Neural crest cell (in vitro differentiated cells): Measurements from ENCODE around the gene JTB. TPM values are rescaled to one million over a fixed set of nuclear protein-coding genes. Genes with fewer than 3 reads are reported as not detected.

ENCODE experiments used
- DNase-seq: peaks from one replicate; pipeline ENCODE4 v3.0.0; 2021; ENCODE audit warnings: low read depth, mixed read lengths, low spot score
- H3K27ac Mint-ChIP-seq: one replicate; pipeline ENCODE4 v1.8.0; 2021; ENCODE audit warnings: mild to moderate bottlenecking, mixed read lengths; ENCODE audit not compliant: unreplicated experiment
- H3K27me3 Mint-ChIP-seq: 2 replicates; pipeline ENCODE4 v1.8.0; 2021; ENCODE audit warnings: low read depth, mild to moderate bottlenecking, mixed read lengths
- H3K36me3 Mint-ChIP-seq: 2 replicates; pipeline ENCODE4 v1.8.0; 2021; ENCODE audit warnings: low read depth, mild to moderate bottlenecking, mixed read lengths
- H3K4me1 Mint-ChIP-seq: 2 replicates; pipeline ENCODE4 v1.8.0; 2021; ENCODE audit warnings: mixed read lengths
- H3K4me3 Mint-ChIP-seq: one replicate; pipeline ENCODE4 v1.8.0; 2021; ENCODE audit warnings: mild to moderate bottlenecking, mixed read lengths
- H3K9me3 Mint-ChIP-seq: 2 replicates; pipeline ENCODE4 v1.8.0; 2021; ENCODE audit warnings: mixed read lengths
- CTCF ChIP-seq: fragments of 200-600 bp; sonication (generic); conservative IDR thresholded peaks from 2 replicates; pipeline ENCODE4 v1.5.0; 2021; ENCODE audit warnings: antibody characterized with exemption, mild to moderate bottlenecking
- total RNA-seq: library from RNA; stranded (reverse); gene quantifications from 2 replicates; pipeline ENCODE4 v1.2.1, GENCODE V29; 2021

Gene JTB
- total RNA-seq, 1 donor from 2014 or later, result 72.9 TPM

GRCh38 chr1:153961421-153961820, 16.1 kb downstream of the JTB start:
- Mint-ChIP-seq H3K27me3 (peaks cover 2% of the 10 kb centered on the region), H3K9me3 (no peaks in the 10 kb centered on the region), H3K4me3 (peak overlapping the region; percentile 88), H3K36me3 (peaks cover 2% of the 10 kb centered on the region), H3K27ac (peak overlapping the region; percentile 68), H3K4me1 (peaks cover 74% of the 10 kb centered on the region)
- no peak for DNase-seq
- no peak for TF ChIP-seq CTCF

- Mint-ChIP-seq H3K4me3 (peak overlapping the region; percentile 88), H3K27ac (no peak overlapping the region), H3K36me3 (no peaks in the 10 kb centered on the region), H3K4me1 (peaks cover 67% of the 10 kb centered on the region), H3K27me3 (peaks cover 2% of the 10 kb centered on the region), H3K9me3 (no peaks in the 10 kb centered on the region)
- TF ChIP-seq CTCF, result no peak
- DNase-seq, result no peak
These were observed 17.3 kb downstream of the JTB start for GRCh38 chr1:153960206-153960605.

- no peaks in the 10 kb centered on the region for H3K36me3 Mint-ChIP-seq
- H3K4me1 Mint-ChIP-seq, result peaks cover 64% of the 10 kb centered on the region
- peaks cover 2% of the 10 kb centered on the region for H3K27me3 Mint-ChIP-seq
- H3K27ac Mint-ChIP-seq, result peak overlapping the region; percentile 8
- peak overlapping the region; percentile 88 for H3K4me3 Mint-ChIP-seq
- H3K9me3 Mint-ChIP-seq, result no peaks in the 10 kb centered on the region
- DNase-seq, result no peak
- no peak for TF ChIP-seq CTCF
These were observed 18.0 kb downstream of the JTB start for GRCh38 chr1:153959454-153959853.

- Mint-ChIP-seq H3K27ac (no peak overlapping the region), H3K4me3 (peak overlapping the region; percentile 88), H3K27me3 (peaks cover 2% of the 10 kb centered on the region), H3K4me1 (peaks cover 58% of the 10 kb centered on the region), H3K36me3 (no peaks in the 10 kb centered on the region), H3K9me3 (no peaks in the 10 kb centered on the region)
- no peak for DNase-seq
- no peak for TF ChIP-seq CTCF
These were observed 18.6 kb downstream of the JTB start for GRCh38 chr1:153958961-153959260.

- TF ChIP-seq CTCF, result no peak
- Mint-ChIP-seq H3K4me3 (peak within 1 kb of the TSS; percentile 88), H3K36me3 (no peaks in the 10 kb centered on the region), H3K4me1 (peaks cover 53% of the 10 kb centered on the region), H3K27ac (peak within 1 kb of the TSS; percentile 98), H3K27me3 (peaks cover 2% of the 10 kb centered on the region), H3K9me3 (no peaks in the 10 kb centered on the region)
- peak; percentile 93 for DNase-seq
These were observed 19.1 kb downstream of the JTB start, which contains the start of gene CRTC2 for GRCh38 chr1:153958111-153958960. Gene CRTC2 (minus strand): TSS chr1:153958612. CDS start chr1:153958497, 115 bp downstream.
